ENCODE data around the gene SPNS3. TPM values are rescaled to one million over a fixed set of nuclear protein-coding genes. Genes with fewer than 3 reads are reported as not detected.

Gene SPNS3
- total RNA-seq, 1 donor from 2014 or later = not detected

- no peak for DNase-seq
- peaks cover 3% of the 10 kb centered on the region for H3K9me3 Mint-ChIP-seq (ENCODE audit: unreplicated experiment)
- H3K27me3 Mint-ChIP-seq (ENCODE audit: unreplicated experiment) = peaks cover 9% of the 10 kb centered on the region
- no peak overlapping the region for H3K27ac Mint-ChIP-seq (ENCODE audit: unreplicated experiment)
- H3K4me3 Mint-ChIP-seq (ENCODE audit: unreplicated experiment) = no peak overlapping the region
- no peaks in the 10 kb centered on the region for H3K4me1 Mint-ChIP-seq (ENCODE audit: low read depth, unreplicated experiment)
- H3K36me3 Mint-ChIP-seq (ENCODE audit: unreplicated experiment) = no peaks in the 10 kb centered on the region
- TF ChIP-seq, protein P1, sequence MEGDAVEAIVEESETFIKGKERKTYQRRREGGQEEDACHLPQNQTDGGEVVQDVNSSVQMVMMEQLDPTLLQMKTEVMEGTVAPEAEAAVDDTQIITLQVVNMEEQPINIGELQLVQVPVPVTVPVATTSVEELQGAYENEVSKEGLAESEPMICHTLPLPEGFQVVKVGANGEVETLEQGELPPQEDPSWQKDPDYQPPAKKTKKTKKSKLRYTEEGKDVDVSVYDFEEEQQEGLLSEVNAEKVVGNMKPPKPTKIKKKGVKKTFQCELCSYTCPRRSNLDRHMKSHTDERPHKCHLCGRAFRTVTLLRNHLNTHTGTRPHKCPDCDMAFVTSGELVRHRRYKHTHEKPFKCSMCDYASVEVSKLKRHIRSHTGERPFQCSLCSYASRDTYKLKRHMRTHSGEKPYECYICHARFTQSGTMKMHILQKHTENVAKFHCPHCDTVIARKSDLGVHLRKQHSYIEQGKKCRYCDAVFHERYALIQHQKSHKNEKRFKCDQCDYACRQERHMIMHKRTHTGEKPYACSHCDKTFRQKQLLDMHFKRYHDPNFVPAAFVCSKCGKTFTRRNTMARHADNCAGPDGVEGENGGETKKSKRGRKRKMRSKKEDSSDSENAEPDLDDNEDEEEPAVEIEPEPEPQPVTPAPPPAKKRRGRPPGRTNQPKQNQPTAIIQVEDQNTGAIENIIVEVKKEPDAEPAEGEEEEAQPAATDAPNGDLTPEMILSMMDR (IDR thresholded peaks at IDR 0.05; ENCODE audit: partially characterized antibody, unreplicated experiment) = no peak
Observed at GRCh38 chr17:4449736-4450135, 16.0 kb downstream of the SPNS3 start.

- H3K27me3 Mint-ChIP-seq (ENCODE audit: unreplicated experiment) = peaks cover 9% of the 10 kb centered on the region
- peaks cover 3% of the 10 kb centered on the region for H3K9me3 Mint-ChIP-seq (ENCODE audit: unreplicated experiment)
- H3K4me3 Mint-ChIP-seq (ENCODE audit: unreplicated experiment) = no peak overlapping the region
- H3K27ac Mint-ChIP-seq (ENCODE audit: unreplicated experiment) = no peak overlapping the region
- no peaks in the 10 kb centered on the region for H3K4me1 Mint-ChIP-seq (ENCODE audit: low read depth, unreplicated experiment)
- no peak for DNase-seq
- H3K36me3 Mint-ChIP-seq (ENCODE audit: unreplicated experiment) = no peaks in the 10 kb centered on the region
- TF ChIP-seq, protein P1 (IDR thresholded peaks at IDR 0.05; ENCODE audit: partially characterized antibody, unreplicated experiment) = no peak
Observed at GRCh38 chr17:4450710-4451316, 17.1 kb downstream of the SPNS3 start.

DNA sequence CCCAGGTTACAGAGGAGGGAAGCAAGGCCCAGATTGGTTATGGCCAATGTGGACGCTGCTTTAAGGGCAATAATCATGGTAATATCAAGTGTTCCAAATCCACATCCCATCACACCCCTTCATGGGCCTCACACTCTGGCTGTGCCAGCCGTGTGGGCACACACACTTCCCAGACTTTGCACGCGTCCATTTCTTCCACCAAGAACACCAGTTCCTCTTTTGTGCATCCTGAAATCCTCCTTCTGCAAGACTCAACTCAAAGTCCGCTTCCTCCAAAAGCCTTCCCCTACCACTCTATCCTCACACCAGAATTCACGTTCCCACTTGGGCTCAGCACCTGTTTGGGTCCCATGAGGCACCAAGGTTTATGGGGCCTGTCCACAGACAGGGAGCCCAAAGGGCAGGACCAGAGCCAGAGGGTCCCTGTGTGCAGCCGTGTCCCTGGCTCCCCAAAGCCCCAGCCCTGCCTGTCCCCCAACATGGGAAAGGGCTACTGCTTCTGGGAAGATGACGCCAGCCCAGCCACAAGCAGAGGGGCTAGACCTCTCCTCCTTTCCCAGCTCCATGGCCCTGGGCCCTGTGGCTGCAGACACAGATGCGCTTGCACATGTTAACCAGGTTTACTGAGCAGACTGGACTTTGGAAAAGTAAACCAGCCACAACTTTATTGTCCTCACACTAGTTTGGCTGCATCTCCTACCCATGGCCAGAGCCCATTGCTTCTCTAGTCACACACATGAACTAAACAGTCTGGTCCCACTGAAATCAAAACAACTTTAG lies 20.3 kb downstream of the SPNS3 start:
- H3K27ac Mint-ChIP-seq (ENCODE audit: unreplicated experiment) = no peak overlapping the region

DNA sequence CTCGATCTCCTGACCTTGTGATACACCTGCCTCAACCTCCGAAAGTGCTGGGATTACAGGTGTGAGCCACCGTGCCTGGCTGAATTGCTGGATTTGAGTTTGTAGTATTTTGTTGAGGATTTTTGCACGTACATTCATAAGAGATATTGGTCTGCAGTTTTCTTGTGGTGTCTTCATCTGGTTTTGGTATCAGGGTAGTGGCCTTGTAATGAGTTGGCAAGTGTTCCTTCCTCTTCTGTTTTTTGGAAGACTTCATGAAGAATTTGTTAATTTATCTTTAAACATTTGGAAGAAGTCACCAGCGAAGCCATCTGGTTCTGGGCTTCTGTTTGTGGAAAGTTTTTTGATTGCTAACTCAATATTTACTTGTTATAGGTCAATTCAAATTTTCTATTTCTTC lies 26.9 kb downstream of the SPNS3 start:
- TF ChIP-seq, protein P1 (IDR thresholded peaks at IDR 0.05; ENCODE audit: partially characterized antibody, unreplicated experiment) = no peak
- Mint-ChIP-seq H3K4me3 (ENCODE audit: unreplicated experiment) (no peak overlapping the region), H3K27ac (ENCODE audit: unreplicated experiment) (no peak overlapping the region), H3K4me1 (ENCODE audit: low read depth, unreplicated experiment) (no peaks in the 10 kb centered on the region), H3K36me3 (ENCODE audit: unreplicated experiment) (peaks cover 11% of the 10 kb centered on the region), H3K9me3 (ENCODE audit: unreplicated experiment) (peaks cover 10% of the 10 kb centered on the region), H3K27me3 (ENCODE audit: unreplicated experiment) (peaks cover 2% of the 10 kb centered on the region)
- no peak for DNase-seq

More for the DNA sequence above, 20.3 kb downstream of the SPNS3 start:
- TF ChIP-seq, protein P1 (IDR thresholded peaks at IDR 0.05; ENCODE audit: partially characterized antibody, unreplicated experiment) = no peak
- no peak for DNase-seq
- Mint-ChIP-seq H3K27me3 (ENCODE audit: unreplicated experiment) (peaks cover 7% of the 10 kb centered on the region), H3K4me1 (ENCODE audit: low read depth, unreplicated experiment) (no peaks in the 10 kb centered on the region), H3K4me3 (ENCODE audit: unreplicated experiment) (no peak overlapping the region), H3K9me3 (ENCODE audit: unreplicated experiment) (peaks cover 2% of the 10 kb centered on the region), H3K36me3 (ENCODE audit: unreplicated experiment) (no peaks in the 10 kb centered on the region)
